AG09319 (cell line): ENCODE data around the gene TKFC.

Experiments
- DNase-seq: peaks from one replicate; pipeline ENCODE4 v3.0.0-alpha.2; 2010; ENCODE audit warnings: low read depth; ENCODE audit errors: extremely low read depth
- CTCF ChIP-seq: IDR thresholded peaks from 2 replicates; pipeline ENCODE4 v1.5.1; 2011; ENCODE audit warnings: low read depth, mild to moderate bottlenecking, inconsistent platforms, low read length, moderate library complexity

The TKFC gene

DNA sequence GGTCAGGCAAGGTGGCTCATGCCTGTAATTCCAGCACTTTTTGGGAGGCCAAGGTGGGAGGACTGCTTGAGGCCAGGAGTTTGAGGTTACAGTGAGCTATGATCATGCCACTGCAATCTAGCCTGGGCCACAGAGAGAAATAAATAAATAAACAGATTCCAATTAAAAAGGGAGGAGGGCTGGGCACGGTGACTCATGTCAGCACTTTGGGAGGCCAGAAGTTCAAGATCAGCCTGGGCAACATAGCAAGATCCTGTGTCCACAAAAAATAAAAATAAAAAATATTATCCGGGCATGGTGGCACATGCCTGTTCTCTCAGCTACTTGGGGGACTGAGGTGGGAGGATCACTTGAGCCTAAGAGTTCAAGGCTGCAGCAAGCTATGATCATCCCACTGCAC, 21.2 kb downstream of the TKFC start:
- TF ChIP-seq CTCF, result no peak

GRCh38 chr11:61356706-61357105, 23.7 kb downstream of the TKFC start:
- TF ChIP-seq CTCF, result no peak
- DNase-seq, result no peak

More for the DNA sequence above, 21.2 kb downstream of the TKFC start:
- no peak for DNase-seq

DNA sequence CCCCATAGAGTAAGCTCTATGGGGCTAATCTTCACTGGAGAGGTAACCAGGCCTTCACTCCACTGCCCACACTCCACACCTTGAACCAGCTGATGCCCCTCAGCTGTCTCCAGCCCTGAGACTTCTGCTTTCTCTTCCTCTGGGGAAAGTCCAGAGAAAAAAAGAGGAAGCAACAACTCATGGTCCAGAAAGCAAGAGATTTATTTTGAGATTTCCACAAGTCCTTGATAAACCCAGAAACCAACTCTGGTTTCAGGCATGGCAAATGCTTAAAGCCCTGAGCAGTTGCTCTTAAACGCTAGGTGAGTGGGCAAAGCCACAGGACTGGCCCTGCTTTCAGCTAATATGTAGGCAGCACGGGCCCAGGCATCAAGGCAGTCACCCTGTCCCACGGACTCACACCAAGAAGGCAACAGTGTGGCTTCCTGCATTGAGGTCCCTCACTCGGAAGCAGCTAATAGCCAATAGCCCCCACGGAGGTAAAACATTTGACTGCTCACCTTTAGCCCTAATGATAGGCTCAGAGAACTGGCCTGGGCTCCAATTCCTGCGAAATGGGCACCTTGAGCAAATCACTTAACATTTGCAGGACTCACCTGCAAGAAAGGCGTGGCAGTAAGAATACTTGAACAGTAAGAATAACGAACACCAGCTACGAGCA, 24.3 kb downstream of the TKFC start:
- no peak for TF ChIP-seq CTCF
- no peak for DNase-seq

DNA sequence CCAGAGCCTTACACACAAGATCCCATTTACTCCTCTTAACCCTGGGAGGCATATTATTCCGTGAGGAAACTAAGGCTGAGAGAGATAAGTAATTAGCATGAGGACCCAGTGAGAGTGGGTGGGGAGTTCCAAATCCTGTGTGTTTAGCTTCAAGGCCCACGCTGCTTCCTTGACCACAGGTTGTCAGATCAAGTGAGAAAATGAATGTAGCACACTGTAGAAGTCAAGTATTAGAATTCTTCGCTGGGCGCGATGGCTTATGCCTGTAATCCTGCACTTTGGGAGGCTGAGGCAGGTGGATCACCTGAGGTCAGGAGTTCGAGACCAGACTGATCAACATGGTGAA, 24.8 kb downstream of the TKFC start:
- no peak for TF ChIP-seq CTCF
- no peak for DNase-seq

DNA sequence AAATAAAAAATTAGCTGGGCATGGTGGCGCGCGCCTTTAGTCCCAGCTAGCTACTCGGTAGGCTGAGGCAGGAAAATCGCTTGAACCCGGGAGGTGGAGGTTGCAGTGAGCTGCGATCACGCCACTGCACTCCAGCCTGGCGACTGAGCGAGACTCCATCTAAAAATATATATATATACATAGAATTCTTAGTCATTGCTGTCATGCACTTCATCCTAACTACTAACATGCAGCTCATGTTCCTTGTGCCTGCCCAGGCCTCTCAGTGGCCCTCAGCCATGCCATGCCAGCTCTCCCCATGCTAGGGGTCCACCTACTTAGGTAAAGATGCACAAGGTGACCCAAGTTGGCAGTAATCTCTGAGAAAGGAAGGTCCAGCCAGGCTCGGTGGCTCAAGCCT, 25.5 kb downstream of the TKFC start:
- no peak for DNase-seq
- no peak for TF ChIP-seq CTCF

DNA sequence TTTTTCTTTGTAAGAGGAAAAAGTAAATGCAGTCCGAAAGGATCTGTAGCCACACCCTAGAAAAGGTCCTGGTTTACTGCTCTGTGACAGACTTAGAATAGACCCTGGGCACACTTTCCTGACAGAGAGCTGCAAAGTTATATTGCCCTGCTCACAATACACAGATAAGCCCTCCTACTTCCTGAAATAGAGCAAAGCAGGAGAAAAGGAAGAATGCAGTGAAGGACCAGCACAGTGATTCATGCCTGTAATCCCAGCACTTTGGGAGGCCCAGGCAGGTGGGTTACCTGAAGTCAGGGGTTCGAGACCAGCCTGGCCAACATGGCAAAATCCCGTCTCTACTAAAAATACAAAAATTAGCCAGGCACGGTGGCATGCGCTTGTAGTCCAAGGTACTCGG, 26.5 kb downstream of the TKFC start:
- TF ChIP-seq CTCF, result no peak
- no peak for DNase-seq

DNA sequence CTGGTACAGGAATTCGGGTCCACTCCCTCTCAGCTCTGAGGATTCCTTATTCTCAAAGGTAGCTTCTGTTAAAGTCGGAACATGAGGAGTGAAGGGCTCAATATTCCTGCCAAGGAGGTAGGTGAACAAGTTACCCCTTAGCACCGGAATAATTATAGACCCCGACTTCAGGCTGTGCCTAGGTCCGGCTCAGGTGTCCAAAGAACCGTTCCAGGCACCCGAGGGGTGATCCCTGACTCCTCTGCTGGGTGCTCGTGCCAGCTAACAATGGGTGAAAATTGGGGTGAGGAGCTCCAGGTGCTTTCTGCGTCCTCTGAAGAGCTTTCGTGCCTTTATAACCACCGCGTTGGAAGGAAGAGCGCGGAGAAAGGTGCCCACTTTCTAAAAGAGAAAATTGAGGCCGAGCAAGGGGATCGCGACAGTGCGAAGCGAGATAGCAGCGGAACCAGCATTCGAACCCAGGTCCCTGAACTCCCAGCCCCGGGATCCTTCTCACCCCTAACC, 28.3 kb downstream of the TKFC start:
- no peak for DNase-seq
- TF ChIP-seq CTCF, result no peak
